COR-L47 (cell line): Measurements from ENCODE around the gene ATP6V1A.
"Not testable (repeated sequence)": the region's sequence is repeated elsewhere in the genome, so short reads cannot be mapped to it uniquely, and the experiment has no call there.

Source experiments
- DNase-seq: peaks from one replicate; lab custom pipeline; 2025; lab: John Stamatoyannopoulos, UW

ATP6V1A gene

DNA sequence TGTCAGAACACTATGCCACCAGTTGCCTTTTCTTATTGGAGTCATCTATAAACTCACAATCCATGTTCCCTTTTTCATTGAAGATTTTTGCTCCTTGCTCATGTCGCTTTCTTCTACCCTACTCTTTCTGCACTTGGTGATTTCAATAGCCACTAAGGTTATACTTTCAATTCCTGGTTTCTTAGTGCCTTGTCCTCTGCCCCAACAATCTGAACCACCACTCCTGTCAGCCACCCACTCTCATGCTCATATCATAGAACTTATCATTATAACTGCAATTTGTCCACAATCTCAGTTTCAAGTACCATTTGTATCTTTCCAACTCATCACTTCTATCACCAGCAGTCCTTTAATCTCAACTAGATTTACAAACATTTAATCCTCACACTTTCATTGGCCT, 81.8 kb downstream of the ATP6V1A start:
- DNase-seq = no peak

DNA sequence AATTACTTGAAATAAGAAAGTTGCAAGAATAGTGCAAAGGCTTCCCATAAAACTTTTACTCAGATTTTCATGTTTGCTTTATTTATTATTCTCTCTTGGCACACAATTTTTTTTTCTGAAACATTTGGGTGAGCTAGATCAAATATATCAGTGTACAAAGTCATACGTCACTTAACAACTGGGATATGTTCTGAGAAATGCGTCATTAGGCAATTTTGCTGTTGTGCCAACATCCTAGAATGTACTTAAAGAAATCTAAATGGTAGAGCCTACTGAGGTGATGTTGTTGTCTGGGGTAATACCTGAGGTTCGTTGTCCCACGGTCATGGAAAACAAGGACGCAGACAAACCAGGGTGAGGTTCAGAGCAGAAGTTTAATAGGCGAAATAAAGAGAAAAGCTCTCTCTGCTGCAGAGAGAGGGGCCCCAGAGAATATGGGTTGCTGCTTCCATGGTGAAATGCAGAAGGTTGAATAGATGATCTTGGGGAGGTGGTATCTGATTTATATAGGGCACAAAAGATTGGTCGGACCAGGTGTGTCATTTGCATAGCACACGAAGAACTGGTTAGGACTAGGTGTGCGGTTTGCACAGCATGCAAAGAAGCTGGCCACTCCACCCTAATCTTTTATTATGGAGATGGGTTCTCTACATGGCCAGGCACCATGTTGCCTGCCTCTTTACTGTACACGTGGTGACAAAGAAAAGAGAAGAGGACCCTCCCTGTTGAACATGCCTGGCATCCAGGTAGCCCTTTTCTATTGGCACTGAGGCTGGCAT, 82.9 kb downstream of the ATP6V1A start:
- no peak for DNase-seq

DNA sequence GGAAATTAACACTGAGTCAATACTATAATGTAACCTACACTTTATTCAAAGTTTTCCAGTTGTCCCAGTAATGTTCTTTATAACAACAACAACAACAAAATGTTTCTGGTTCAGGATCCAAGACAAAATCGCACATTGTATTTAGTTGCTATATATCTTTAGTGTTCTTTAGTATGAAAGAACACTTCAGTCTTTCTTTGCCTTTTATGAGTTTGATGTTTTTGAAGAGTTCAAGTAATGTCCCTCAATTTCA, 84.2 kb downstream of the ATP6V1A start:
- DNase-seq = no peak

DNA sequence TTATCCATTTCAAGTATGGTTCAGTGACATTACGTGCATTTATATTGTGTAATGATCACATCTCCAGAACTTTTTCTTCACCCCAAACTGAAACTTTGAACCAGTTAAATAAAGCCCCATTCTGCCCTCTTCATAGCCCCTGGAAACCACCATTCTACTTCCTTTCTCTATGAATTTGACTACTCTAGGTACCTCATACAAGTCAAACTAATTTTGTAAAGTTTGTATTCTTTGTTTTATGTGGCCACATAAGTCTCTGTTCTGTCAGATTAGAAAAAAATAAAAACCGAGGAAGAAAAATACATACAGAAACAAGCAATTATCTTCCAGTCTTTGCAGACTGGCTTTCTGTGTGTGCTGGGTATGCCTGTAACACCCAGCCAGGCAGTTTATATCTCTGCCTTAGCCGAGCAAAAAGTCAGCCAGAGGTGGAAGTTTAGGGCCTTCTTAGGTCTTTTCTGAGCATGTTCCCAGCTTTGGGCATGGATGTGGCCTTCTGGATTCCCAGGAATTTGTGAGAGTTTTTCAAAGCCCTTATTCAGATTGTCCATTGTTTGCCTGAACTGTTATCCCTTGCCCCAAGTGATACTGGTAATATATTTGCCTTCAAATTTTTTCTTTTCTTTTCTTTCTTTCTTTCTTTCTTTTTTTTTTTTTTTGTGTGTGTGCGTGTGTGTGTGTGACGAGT, 85.8 kb downstream of the ATP6V1A start:
- DNase-seq = no peak

DNA sequence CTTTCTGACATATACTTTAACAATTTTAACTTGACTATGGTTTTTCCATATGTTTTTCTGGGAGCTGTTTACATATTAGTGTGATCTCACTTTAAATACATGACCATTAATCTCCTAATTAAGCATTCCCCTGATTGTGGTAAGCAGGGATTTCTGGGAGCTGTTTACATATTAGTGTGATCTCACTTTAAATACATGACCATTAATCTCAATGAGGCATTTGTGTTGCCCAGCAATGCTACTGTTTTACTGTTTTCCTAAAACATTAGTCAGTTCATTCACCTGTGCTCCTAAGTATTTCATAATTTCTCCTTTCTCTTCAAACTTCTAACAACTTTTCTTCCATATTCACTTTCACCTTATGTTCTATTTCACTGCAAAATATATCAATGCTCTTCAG, 88.1 kb downstream of the ATP6V1A start:
- DNase-seq = no peak

DNA sequence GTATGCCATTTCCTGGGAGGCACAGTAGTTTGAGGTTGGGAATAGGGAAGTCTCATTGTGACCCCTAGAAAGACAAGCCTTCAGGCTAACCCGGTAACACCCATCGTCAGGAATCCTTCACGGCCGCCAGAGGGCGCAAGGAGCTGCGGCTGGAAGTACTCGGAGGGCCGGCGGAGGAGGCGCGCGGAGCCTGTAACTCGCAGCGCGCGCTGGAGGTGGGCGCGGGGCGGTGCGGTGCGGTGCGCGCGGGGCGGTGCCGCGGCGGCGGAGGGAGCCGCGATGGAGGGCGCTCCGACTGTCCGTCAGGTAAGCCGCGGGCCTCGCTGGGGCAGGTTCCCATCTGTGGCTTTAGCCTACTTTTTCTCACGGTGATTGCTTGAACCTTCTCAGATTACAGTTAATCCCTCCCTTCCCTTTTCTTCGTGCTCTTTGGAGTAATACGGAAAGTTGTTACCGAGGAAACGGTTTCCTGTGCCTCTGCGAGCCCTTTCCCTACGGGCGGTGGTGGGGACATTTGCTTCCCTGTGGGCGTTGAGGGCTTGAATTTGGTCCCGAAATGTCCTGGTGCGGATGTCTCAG, 91.9 kb downstream of the ATP6V1A start, which contains the start of gene GRAMD1C:
Gene GRAMD1C (plus strand): TSS at position 158 of the 579 bp plus-strand sequence. CDS start 122 bp downstream, at position 280.
- peak; percentile 93 for DNase-seq

DNA sequence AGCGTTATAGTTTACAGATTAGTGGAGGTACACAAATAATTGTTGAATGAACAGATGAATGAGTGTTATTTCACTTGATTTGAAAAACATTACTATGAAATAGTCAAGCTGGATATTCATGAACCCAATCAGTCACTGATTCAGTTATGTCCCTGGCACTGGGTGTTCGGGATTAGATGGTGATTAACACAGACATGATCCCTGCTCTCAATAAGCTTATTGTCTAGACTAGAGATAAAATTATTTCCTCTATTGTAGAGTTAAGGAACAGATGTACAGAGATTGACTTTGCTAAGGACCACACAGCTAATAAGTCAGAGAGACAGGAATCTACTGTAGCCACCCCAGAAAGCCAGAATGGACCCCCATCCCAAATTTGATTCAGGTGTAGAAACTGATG, 92.7 kb downstream of the ATP6V1A start:
- DNase-seq = no peak

DNA sequence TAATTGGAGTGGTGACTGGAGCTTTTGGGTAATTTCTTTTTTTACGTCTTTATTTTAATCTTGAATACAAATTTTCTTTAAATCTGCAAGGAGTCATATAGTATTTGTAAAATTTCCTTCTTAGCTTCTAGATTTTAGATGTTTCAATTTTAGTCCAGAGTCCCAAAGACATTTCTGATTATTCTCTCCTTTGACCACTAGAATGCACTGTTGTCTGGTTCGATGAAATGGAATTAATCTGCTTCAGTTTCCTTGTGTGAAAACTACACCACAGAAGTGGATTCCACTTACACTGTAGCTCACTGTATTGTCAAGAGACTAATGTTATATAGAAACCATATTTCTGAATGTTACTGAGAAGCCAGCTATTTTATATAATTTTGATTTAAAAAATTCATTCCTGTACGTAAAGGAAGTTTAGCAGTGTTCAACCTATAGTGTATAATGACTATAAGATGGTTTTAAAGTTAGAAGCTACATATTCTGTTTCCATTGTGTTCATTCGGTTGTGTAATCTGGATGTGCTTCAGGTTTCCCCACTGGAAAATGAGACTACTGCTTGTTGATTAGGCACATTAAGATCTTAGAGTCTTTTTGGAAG, 97.9 kb downstream of the ATP6V1A start:
- peak; percentile 53 for DNase-seq

DNA sequence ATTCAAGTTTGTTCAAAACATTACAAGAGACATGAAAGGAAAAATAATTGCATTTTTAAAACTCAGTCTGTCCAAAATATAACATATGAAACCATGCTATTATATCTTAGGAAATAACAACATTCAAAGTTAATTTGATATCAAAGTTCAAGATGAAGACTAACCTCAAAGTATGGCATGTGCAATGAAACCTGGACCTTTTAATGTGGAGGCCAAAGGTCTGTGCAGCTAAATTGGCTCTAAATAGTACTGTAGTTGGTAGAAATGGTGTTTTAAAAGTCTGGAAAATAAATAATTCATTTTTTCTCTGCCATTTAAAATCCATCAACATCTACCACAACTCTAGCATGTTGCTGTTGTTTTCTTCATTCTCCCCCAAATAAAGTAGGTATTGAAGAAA, 100.4 kb downstream of the ATP6V1A start:
- DNase-seq = no peak

DNA sequence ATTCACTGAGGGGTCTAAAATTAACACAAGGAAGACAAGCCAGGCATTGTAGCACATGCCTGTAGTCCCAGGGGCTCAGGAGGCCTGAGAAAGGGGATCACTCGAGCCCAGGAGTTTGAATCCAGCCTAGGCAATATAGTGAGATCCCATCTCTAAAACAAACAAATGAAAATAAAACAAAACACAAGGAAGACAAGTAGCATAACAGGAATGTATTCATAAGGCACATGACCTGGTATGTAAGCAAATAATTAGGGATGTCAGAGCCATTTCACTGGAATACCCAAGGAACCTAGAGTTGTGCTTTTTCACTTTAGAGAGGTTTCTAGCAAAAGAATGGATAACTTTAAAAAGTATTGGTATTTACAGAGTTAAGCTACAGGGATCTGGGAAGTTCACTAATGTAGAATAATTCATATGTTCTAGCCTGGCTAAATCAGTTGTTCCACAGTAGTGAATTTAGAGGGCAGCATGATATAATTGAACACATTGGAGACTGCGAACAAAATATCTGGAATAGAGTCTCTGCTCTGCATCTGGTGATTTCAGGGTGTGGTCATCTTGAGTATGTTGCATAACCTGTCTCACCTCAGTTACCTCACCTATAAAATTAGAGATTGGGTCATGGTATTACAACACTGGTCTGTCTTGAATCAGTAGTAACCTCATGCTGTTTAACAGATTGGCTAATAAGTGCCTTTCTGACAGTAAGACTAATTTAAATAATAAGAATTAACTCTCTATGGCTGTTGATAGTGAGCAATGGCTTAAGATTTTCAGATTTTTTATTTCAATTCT, 101.0 kb downstream of the ATP6V1A start:
- no peak for DNase-seq

DNA sequence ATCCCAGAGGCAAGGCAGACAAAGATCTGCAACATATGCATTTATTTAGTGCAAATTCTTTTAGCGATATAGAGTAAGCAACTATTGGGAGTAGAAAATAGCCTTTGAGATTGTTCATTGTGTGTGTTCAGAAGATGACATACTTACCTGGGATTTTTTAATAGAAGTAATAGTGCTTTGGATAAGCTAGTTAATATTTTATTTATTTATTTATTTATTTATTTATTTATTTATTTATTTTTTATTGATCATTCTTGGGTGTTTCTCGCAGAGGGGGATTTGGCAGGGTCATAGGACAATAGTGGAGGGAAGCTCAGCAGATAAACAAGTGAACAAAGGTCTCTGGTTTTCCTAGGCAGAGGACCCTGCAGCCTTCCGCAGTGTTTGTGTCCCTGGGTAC, 102.2 kb downstream of the ATP6V1A start:
- not testable (repeated sequence) for DNase-seq

DNA sequence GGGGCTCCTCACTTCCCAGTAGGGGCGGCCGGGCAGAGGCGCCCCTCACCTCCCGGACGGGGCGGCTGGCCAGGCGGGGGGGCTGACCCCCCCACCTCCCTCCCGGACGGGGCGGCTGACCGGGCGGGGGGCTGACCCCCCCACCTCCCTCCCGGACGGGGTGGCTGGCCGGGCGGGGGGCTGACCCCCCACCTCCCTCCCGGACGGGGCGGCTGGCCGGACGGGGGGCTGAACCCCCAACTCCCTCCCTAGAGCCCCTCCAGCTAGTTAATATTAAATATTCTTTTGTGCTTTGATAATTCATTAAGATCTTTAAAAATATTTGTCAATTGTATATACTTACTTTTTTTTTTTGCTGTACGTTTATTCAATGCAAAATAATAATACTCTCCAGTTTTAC, 103.0 kb downstream of the ATP6V1A start:
- DNase-seq = not testable (repeated sequence)

DNA sequence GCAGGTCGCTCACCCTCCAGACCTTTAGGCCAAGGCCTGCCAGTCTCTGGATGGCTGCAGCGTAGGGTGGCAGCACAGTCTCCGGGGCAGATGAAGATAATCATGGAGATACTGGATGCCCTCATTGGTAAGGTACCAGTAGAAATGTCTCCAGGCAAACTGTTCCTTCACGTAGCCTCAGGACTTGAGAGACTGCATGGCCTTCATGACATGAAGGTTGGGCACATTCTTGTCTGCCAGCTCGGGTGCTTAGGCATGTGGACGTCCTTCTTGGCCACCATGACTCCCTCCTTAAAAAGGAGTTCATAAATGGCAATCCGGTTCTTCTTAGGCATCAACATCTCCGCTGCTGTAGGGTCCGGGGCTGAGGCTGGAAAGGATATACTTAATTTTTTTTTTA, 103.6 kb downstream of the ATP6V1A start:
- DNase-seq = not testable (repeated sequence)

DNA sequence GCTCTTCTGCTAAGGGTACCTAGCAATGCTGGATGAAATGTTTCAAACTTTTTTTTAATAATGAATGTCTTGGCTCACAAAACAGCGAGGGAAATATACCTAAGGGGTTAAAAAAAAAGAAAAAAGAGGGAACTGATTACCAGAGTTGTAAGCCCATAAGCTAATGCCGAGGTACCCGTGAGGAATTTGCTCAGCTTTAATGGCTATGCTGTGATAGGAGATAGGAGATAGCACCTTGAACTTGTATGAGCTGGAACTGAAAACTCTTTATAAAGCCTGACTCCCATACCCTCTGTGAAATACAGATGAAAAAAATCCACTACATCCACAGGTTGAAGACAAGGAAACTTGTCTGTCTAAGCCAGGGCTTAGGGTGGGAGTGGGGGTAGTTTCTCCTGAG, 105.7 kb downstream of the ATP6V1A start:
- DNase-seq = no peak
